Kidney (tissue), 14 donors: ENCODE measurements around the gene ARMC5. TPM values are rescaled to one million over a fixed set of nuclear protein-coding genes. Genes with fewer than 3 reads are reported as not detected.

Experiments used
- DNase-seq, 5 donors: peaks; one replicate each; pipeline ENCODE4 v3.0.0-alpha.2; 2013 to 2020
- FAIRE-seq: peaks from 2 replicates; lab custom pipeline; 2012; peaks lifted over from hg19 to GRCh38; lab: Jason Lieb, UNC
- H3K27ac ChIP-seq, 2 donors: one replicate each; pipeline ENCODE4 v1.7.0; 2013; ENCODE audit warnings: low read depth in 2 of 2, low read length in 2 of 2, inconsistent platforms in 1 of 2
- H3K27me3 ChIP-seq: one replicate; pipeline ENCODE4 v1.7.1; 2013; ENCODE audit warnings: low read length, inconsistent platforms; ENCODE audit not compliant: control insufficient read depth, insufficient read depth
- H3K36me3 ChIP-seq, 3 donors: one replicate each; pipeline versions ENCODE4 v1.7.0 to v1.7.1; 2013; ENCODE audit warnings: low read length in 3 of 3, control low read depth in 1 of 3, inconsistent platforms in 1 of 3; ENCODE audit not compliant: insufficient read depth in 3 of 3, control insufficient read depth in 2 of 3
- H3K4me1 ChIP-seq, 3 donors: one replicate each; pipeline versions ENCODE4 v1.7.0 to v1.7.1; 2013; ENCODE audit warnings: low read length in 3 of 3, inconsistent platforms in 1 of 3, low read depth in 1 of 3; ENCODE audit not compliant: control insufficient read depth in 2 of 3, insufficient read depth in 2 of 3
- H3K4me3 ChIP-seq, 3 donors: one replicate each; pipeline versions ENCODE4 v1.7.0 to v1.8.1; 2013; ENCODE audit warnings: low read length in 3 of 3, control low read depth in 1 of 3, inconsistent platforms in 1 of 3
- H3K9ac ChIP-seq, 3 donors: one replicate each; pipeline versions ENCODE4 v1.7.0 to v1.7.1; 2013; ENCODE audit warnings: low read length in 3 of 3, control low read depth in 1 of 3, inconsistent platforms in 1 of 3
- H3K9me3 ChIP-seq, 3 donors: one replicate each; pipeline versions ENCODE4 v1.7.0 to v1.7.1; 2013; ENCODE audit warnings: low read length in 3 of 3, control low read depth in 1 of 3, inconsistent platforms in 1 of 3; ENCODE audit not compliant: control insufficient read depth in 2 of 3, insufficient read depth in 1 of 3
- intact Hi-C: fragments of 100-400 bp; cut with DNase I; formaldehyde crosslinking; loops from one replicate; pipeline ENCODE4 v1.11.1; 2022
- polyA plus RNA-seq: library from polyadenylated mRNA; stranded (reverse); fragments of 350-450 nt; fragmentation: Illumina TruSeq; extraction: RNeasy Lipid Tissue Mini Kit (QIAGEN cat#74804); gene quantifications from one replicate; pipeline ENCODE4 v1.2.3, GENCODE V29; 2014; ENCODE audit warnings: low read depth, low replicate concordance; ENCODE audit not compliant: insufficient read depth
- total RNA-seq: library from RNA; stranded (reverse); fragmentation: NEBNext Ultra II Directional; extraction: Animal tissue kit (Norgen Biotek cat#: 25700); gene quantifications from one replicate; pipeline ENCODE4 v1.2.1, GENCODE V29; 2021
- TF ChIP-seq, protein P1 (sequence below): IDR thresholded peaks from 3 replicates; pipeline ENCODE4 v1.5.1; 2012; ENCODE audit warnings: mild to moderate bottlenecking, moderate library complexity, borderline replicate concordance; ENCODE audit not compliant: insufficient read depth; ENCODE audit errors: extremely low read depth
- donor health status: control.
- donor health status: control.
- donor health status: control.
- donor health status: control.
- donor health status: control.
- donor health status: DM: yes; HTN: yes; CAD: no.
- donor health status: Normal renal cell carcinoma (clear cell type).

Gene ARMC5
- total and polyA plus RNA-seq, 2 donors from 2014 or later, result 9.6 to 10.9 TPM

DNA sequence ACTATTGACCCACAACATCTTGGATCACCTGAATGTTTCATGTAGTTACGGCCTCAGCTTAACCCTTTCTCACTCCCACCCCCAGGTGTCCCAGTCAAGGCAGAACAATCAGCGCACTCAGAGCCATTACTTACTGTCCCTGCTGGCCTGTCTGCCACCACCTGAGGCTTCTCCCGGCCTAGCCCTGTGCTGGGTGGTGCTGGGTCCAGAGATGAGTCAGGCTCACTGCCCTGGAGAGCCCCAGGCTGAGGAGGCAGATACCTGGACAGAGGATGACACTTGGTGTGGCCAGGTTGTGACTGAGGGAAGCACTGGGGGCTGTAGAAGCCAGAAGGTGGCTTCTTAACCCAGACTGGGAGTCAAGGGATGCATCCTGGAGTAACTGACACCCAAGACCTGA lies 19.7 kb downstream of the ARMC5 start:
- TF ChIP-seq, protein P1, sequence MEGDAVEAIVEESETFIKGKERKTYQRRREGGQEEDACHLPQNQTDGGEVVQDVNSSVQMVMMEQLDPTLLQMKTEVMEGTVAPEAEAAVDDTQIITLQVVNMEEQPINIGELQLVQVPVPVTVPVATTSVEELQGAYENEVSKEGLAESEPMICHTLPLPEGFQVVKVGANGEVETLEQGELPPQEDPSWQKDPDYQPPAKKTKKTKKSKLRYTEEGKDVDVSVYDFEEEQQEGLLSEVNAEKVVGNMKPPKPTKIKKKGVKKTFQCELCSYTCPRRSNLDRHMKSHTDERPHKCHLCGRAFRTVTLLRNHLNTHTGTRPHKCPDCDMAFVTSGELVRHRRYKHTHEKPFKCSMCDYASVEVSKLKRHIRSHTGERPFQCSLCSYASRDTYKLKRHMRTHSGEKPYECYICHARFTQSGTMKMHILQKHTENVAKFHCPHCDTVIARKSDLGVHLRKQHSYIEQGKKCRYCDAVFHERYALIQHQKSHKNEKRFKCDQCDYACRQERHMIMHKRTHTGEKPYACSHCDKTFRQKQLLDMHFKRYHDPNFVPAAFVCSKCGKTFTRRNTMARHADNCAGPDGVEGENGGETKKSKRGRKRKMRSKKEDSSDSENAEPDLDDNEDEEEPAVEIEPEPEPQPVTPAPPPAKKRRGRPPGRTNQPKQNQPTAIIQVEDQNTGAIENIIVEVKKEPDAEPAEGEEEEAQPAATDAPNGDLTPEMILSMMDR, result no peak
- intact Hi-C loops, result no loop called here
- FAIRE-seq (no peak), DNase-seq (no peak)
- peaks cover 0 to 4% (median 0%) of the 10 kb centered on the region in 3 donors for H3K36me3 ChIP-seq
- no peak overlapping the region for H3K9ac ChIP-seq
- no peak overlapping the region for H3K4me3 ChIP-seq
- no peaks in the 10 kb centered on the region for H3K27me3 ChIP-seq
- peak overlapping the region in 1 of 2 donors; percentile 1 for H3K27ac ChIP-seq
- H3K4me1 ChIP-seq, result peaks cover 0 to 16% (median 3%) of the 10 kb centered on the region in 3 donors
- H3K9me3 ChIP-seq, result no peaks in the 10 kb centered on the region

DNA sequence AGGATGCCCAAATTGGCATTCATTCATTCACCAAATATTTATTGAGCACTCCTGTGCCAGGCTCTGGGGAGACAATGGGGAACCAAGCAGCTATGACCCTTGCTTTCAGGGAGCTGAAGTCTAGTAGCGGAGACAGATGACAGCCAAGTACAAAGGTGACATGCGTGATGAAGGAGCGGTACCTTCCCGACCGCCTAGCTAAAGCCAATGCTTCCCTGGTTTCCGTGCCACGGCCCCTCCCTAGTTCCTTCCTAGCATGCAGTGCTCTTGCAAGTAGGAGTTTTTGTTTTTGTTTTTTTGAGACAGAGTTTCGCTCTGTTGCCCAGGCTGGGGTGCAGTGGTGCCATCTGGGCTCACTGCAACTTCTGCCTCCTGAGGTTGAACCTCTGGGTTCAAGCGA lies 20.4 kb downstream of the ARMC5 start:
- Histone ChIP-seq H3K27ac (no peak overlapping the region), H3K4me3 (no peak overlapping the region), H3K4me1 (peaks cover 0 to 16% (median 3%) of the 10 kb centered on the region in 3 donors), H3K9ac (no peak overlapping the region), H3K36me3 (peaks cover 0 to 4% (median 0%) of the 10 kb centered on the region in 3 donors), H3K9me3 (no peaks in the 10 kb centered on the region), H3K27me3 (no peaks in the 10 kb centered on the region)
- no peak for FAIRE-seq
- intact Hi-C loops, result no loop called here
- TF ChIP-seq, protein P1, result no peak
- peak in 1 of 5 donors; percentile 43 for DNase-seq

DNA sequence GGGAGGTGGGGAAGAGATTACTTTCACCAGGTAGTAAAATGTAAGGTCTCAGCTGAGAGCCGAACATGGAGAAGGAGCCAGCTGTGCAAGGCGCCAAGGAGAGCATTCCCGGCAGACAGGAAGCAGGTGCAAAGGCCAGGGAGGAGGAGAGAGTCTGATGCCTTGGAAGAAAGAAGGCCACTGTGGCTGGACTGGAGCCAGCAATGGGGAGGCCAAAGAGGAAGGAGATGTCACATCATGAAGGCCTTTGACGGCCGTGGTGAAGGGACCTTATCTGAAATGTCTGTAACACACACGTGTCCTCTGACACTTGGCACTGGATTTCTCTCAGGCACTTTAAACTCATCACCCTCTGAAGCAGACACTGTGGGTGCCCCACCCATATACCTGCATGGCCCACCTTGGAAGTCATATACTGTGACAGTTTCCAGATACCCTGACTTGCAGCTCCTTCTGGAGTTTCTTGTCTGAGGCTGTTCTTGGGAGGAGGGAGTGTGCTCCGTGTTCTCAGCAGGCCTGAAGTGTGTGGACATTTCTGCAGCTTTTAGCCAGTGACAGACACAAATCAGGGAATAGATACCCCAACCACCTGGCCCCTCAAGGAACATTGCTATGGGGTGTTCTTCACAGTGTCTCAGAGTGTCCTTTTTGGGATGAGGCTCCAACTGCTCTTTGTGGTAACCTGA lies 21.7 kb downstream of the ARMC5 start:
- TF ChIP-seq, protein P1, result no peak
- no peak overlapping the region for H3K4me3 ChIP-seq
- peak in 2 of 5 donors; percentile 53 to 74 for DNase-seq
- intact Hi-C loops, result no loop called here
- no peaks in the 10 kb centered on the region for H3K9me3 ChIP-seq
- no peak for FAIRE-seq
- H3K27ac ChIP-seq, result no peak overlapping the region
- H3K36me3 ChIP-seq, result no peaks in the 10 kb centered on the region
- no peaks in the 10 kb centered on the region for H3K27me3 ChIP-seq
- H3K9ac ChIP-seq, result no peak overlapping the region
- peaks cover 0 to 16% (median 3%) of the 10 kb centered on the region in 3 donors for H3K4me1 ChIP-seq
